Measurements from ENCODE around the gene GNAI2.
"Not testable (repeated sequence)": the region's sequence is repeated elsewhere in the genome, so short reads cannot be mapped to it uniquely, and the experiment has no call there.

The GNAI2 gene

DNA sequence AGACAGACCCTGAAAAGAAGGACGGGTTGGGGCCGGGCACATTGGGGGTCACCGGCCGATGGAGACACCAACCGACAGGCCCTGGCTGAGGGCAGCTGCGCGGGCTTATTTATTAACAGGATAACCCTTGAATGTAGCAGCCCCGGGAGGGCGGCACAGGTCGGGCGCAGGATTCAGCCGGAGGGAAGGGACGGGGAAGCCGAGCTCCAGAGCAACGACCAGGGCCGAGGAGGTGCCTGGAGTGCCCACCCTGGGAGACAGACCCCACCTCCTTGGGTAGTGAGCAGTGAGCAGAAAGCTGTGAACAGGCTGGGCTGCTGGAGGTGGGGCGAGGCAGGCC, 40.7 kb downstream of the GNAI2 start:
- no peak for TF ChIP-seq CTCF (IDR thresholded peaks at IDR 0.05; ENCODE audit: borderline replicate concordance, control extremely low read depth, extremely low read depth, insufficient read depth, missing control alignments)
- DNase-seq (ENCODE audit: low spot score), result no peak
- in situ Hi-C loops (cut with MboI; ENCODE audit: low sequenced_read_pairs, unreplicated experiment), result no loop called here

- in situ Hi-C loops (cut with MboI; ENCODE audit: low sequenced_read_pairs, unreplicated experiment), result no loop called here
- DNase-seq (ENCODE audit: low spot score), result no peak
- TF ChIP-seq CTCF (IDR thresholded peaks at IDR 0.05; ENCODE audit: borderline replicate concordance, control extremely low read depth, extremely low read depth, insufficient read depth, missing control alignments), result no peak
These were observed 42.3 kb downstream of the GNAI2 start for GRCh38 chr3:50278123-50278879.

DNA sequence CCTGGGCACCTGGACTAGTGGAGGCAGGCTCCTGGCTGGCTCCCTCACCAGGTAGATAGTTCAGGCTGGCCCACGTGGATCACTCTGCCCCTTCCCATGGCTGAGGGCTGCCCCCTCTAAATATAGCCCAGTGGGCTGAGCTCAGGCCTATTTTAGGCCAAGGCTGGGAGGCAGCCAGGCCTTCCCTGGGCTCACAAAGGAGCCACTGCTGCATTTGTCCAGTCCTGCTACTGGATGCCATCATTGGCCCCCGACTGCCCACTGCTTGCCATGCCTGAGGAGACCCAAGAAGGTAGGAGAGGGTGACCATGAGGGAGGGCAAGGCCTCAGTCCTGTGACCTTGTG, 42.8 kb downstream of the GNAI2 start, which contains the start of gene LSMEM2:
LSMEM2 (plus strand) TSS at position 208 of the 345 bp plus-strand sequence; CDS start at position 235, 27 bp downstream.
- no peak for TF ChIP-seq CTCF (IDR thresholded peaks at IDR 0.05; ENCODE audit: borderline replicate concordance, control extremely low read depth, extremely low read depth, insufficient read depth, missing control alignments)
- DNase-seq (ENCODE audit: low spot score), result no peak
- in situ Hi-C loops (cut with MboI; ENCODE audit: low sequenced_read_pairs, unreplicated experiment), result no loop called here

DNA sequence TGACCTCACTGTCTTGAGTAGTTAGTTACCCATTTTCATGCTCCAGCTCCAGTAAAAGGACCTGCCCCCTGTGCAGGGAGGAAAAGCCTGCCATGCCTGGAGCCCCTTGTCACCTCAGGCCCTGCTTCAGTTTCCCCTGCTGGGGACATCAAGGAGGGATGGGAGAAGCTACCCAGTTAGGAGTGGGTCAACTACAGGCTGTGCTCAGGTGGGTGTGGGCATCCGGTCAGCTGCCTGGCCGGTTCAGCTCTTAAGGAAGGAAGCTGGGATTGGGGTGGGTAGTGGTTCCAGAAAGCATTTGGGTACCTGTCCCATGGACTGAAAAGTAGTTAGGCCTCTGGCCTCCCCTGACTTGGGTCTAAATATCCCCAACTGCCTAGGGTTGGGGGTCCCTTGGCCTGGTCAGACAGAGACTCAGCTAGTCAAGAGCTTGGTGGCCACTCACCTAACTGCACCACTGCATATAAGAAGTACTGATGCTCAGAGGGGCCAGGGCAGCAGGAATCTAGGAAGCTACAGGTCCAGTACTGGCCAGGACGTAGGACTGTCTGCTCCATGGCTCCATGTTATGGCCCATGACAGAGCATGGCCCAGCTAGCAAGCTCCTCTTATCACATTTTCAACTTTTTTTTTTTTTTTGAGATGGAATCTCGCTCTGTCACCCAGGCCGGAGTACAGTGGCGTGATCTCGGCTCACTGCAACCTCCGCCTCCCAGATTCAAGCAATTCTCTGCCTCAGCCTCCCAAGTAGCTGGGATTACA, 43.4 kb downstream of the GNAI2 start:
- in situ Hi-C loops (cut with MboI; ENCODE audit: low sequenced_read_pairs, unreplicated experiment), result no loop called here
- no peak for TF ChIP-seq CTCF (IDR thresholded peaks at IDR 0.05; ENCODE audit: borderline replicate concordance, control extremely low read depth, extremely low read depth, insufficient read depth, missing control alignments)
- no peak for DNase-seq (ENCODE audit: low spot score)

DNA sequence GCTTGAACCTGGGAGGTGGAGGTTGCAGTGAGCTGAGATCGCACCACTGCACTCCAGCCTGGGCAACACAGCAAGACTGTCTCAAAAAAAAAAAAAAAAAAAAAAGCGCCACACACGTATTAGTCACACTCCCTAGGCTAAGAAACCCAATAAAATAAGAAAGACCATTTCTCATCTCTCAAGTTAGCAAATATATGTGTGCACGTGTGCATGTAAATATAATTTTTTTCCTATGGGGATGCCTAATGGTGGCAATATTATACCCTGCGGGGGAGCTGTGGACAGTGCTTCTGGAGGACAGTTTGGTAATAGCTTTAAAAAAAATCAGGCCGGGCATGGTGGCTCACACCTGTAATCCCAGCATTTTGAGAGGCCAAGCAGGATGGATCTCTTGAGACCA, 48.1 kb downstream of the GNAI2 start:
- DNase-seq (ENCODE audit: low spot score); in situ Hi-C loops (cut with MboI; ENCODE audit: low sequenced_read_pairs, unreplicated experiment): not testable (repeated sequence)

DNA sequence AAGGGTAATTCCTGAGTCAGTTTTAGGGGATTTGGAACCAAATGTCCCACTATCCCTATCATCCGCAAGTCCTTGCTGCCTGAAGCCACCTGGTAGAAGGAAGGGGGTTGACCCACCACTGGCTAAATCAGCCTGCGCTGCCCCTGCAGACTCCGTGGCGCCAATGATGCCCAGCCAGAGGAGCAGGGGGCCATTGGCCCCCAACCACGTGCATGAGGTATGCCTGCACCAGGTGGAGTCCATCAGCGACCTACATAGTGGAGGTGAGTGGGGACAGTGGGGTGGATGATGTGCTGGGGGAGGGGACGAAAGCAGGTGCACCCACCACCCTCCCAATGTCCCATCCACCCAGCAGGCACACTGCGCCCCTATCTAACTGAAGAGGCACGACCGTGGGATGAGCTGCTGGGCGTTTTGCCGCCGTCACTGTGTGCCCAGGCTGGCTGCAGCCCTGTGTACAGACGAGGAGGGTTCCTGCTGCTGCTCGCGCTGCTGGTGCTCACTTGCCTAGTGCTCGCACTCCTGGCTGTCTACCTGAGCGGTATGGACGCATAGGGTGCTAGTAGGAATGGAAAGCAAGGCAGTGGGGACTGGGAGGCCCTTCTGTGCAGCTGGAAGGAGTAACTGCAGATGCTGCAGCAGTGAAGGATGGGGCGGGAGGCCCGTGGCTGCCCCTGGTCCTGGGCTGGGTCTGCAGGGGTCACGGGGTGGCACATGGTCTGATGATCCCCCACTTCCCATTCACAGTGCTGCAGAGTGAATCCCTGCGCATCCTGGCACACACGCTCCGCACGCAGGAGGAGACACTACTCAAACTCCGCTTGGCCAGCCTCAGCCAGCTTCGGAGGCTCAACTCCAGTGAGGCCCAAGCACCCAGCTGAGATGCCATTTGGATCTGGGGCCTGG, 50.6 kb downstream of the GNAI2 start:
- TF ChIP-seq CTCF (IDR thresholded peaks at IDR 0.05; ENCODE audit: borderline replicate concordance, control extremely low read depth, extremely low read depth, insufficient read depth, missing control alignments), result no peak
- in situ Hi-C loops (cut with MboI; ENCODE audit: low sequenced_read_pairs, unreplicated experiment), result no loop called here

More for the DNA sequence above, 50.6 kb downstream of the GNAI2 start:
- no peak for DNase-seq (ENCODE audit: low spot score)
